DMS153 treated with DMSO at 0.1 percent for 48 hours (cell line): Measurements from ENCODE around the gene FOXK1.
"Not testable (repeated sequence)": the region's sequence is repeated elsewhere in the genome, so short reads cannot be mapped to it uniquely, and the experiment has no call there.

Source experiments
- DNase-seq: peaks from one replicate; lab custom pipeline; 2025; ENCODE audit not compliant: unreplicated experiment; lab: John Stamatoyannopoulos, UW

Gene FOXK1

GRCh38 chr7:4681886-4682620, at the start of gene FOXK1:
TSS of gene FOXK1 (plus strand) at chr7:4682295. CDS start at chr7:4682309, 14 bp downstream.
- DNase-seq = peak; percentile 59

- DNase-seq = no peak
Observed at GRCh38 chr7:4633012-4633411, 49.1 kb upstream of the FOXK1 start.

- DNase-seq = no peak
Observed at GRCh38 chr7:4634166-4634565, 47.9 kb upstream of the FOXK1 start.

- DNase-seq = no peak
Observed at GRCh38 chr7:4638781-4639575, 43.1 kb upstream of the FOXK1 start.

GRCh38 chr7:4641091-4641666, 40.9 kb upstream of the FOXK1 start:
- DNase-seq = no peak

- DNase-seq = peak; percentile 98
Observed at GRCh38 chr7:4641667-4642467, 40.2 kb upstream of the FOXK1 start.

GRCh38 chr7:4642468-4643203, 39.5 kb upstream of the FOXK1 start:
- DNase-seq = no peak

- DNase-seq = not testable (repeated sequence)
Observed at GRCh38 chr7:4643204-4643471, 39.0 kb upstream of the FOXK1 start.

- no peak for DNase-seq
Observed at GRCh38 chr7:4645246-4645645, 36.8 kb upstream of the FOXK1 start.

GRCh38 chr7:4648111-4648510, 34.0 kb upstream of the FOXK1 start:
- DNase-seq = no peak

- no peak for DNase-seq
Observed at GRCh38 chr7:4650433-4651047, 31.6 kb upstream of the FOXK1 start.

- DNase-seq = no peak
Observed at GRCh38 chr7:4653771-4654170, 28.3 kb upstream of the FOXK1 start.

- no peak for DNase-seq
Observed at GRCh38 chr7:4655311-4655710, 26.8 kb upstream of the FOXK1 start.

- no peak for DNase-seq
Observed at GRCh38 chr7:4655896-4656295, 26.2 kb upstream of the FOXK1 start.

- no peak for DNase-seq
Observed at GRCh38 chr7:4657640-4658417, 24.3 kb upstream of the FOXK1 start.

GRCh38 chr7:4659551-4660286, 22.4 kb upstream of the FOXK1 start:
- DNase-seq = no peak

- no peak for DNase-seq
Observed at GRCh38 chr7:4661871-4662270, 20.2 kb upstream of the FOXK1 start.

- DNase-seq = no peak
Observed at GRCh38 chr7:4663239-4664018, 18.7 kb upstream of the FOXK1 start.
